GM19372 (cell line): ENCODE data around the gene OR1I1.
"Not testable (repeated sequence)": the region's sequence is repeated elsewhere in the genome, so short reads cannot be mapped to it uniquely, and the experiment has no call there.

ENCODE experiments used
- ATAC-seq: cut with Tn5 transposase; IDR thresholded peaks from one replicate; pipeline ENCODE4 v1.9.1; 2021; ENCODE audit warnings: mild to moderate bottlenecking, low read depth, moderate library complexity; ENCODE audit not compliant: unreplicated experiment

OR1I1 gene, protein sequence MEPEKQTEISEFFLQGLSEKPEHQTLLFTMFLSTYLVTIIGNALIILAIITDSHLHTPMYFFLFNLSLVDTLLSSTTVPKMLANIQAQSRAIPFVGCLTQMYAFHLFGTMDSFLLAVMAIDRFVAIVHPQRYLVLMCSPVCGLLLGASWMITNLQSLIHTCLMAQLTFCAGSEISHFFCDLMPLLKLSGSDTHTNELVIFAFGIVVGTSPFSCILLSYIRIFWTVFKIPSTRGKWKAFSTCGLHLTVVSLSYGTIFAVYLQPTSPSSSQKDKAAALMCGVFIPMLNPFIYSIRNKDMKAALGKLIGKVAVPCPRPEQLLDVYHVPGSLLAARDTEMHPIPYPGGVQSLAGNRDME

DNA sequence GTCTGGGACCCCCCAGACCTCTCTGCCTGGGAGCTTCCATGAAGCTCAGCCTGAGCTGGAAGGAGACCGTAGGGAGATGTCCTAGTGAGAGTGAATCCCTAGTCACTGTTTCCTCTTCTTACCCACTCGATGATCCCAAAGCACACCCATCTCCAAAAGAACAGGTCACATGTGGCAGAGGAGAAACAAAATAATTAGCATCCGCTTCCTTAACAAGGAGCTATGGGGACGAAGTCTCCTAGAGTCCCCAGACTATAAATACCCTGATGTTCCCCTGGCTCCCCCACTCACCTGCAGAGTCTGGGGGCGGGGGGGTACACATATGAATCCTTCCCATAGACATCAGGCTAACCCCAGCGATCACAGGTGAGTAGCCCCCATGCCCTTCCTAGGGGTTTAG lies at the start of gene OR1I1:
TSS of gene OR1I1 (plus strand) at position 301 of the 400 bp plus-strand sequence. CDS start 4,855 bp downstream, outside the sequence.
- no peak for ATAC-seq

DNA sequence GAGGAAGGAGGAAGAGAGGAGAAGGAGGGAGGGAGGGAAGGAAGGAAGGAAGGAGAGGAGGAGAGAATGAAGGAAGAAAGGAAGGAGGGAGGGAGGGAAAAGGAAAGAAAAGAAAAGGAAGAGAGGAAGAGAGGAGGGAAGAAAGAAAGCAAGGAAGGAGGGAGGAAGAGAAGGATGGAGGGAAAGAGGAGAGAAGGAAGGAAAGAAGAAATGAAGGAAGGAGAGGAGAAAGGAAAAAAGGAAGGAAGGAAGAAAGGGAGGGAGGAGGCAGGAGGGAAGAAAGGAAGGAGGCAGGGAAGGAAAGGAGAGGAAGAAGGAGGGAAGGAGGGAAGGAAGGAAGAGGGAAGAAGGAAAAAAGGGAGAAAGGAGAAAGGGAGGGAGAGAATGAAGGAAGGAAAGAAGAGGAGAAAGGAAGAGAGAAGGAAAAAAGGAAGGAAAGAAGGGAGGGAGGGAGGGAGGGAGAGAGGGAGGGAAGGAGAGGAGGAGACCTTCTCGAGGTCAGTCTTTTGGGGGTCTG lies 46.2 kb upstream of the OR1I1 start:
- ATAC-seq = no peak

DNA sequence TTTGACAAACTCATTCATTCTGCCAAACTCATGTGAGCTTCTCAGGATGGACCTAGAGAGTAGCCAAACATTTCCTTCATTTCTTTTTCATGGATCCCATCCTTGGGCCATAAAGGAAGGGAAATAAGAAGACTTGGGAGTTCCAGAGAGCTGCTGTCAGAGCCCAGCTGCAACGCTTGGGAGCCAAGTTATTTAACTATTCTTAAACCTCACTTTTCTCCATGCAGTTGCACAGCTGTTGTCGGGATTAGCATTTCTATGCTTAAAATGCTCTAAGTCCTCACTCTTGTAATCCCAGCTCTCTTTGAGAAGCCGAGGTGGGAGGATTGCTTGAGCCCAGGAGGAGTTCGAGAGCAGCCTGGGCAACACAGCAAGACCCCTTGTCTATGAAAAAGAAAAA lies 44.4 kb upstream of the OR1I1 start:
- no peak for ATAC-seq

DNA sequence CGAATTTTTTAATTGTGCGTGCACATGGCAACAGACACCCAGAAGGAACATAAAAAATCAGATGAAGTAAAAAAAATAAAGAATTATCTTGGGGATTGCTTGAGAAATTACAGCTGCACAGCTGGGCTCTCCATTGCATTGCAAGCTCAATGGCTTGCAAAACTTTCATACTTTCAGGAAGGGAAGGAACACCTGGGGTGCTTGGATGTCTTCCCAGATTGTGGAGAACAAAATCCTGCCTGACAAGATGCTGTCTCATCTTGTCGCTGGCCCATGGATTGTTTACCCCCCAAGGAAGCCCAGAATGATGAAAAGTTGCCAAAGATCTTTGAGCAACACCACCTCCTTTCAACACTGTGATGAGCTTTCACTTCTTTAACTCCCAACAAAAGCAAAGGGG lies 43.7 kb upstream of the OR1I1 start:
- ATAC-seq = no peak

DNA sequence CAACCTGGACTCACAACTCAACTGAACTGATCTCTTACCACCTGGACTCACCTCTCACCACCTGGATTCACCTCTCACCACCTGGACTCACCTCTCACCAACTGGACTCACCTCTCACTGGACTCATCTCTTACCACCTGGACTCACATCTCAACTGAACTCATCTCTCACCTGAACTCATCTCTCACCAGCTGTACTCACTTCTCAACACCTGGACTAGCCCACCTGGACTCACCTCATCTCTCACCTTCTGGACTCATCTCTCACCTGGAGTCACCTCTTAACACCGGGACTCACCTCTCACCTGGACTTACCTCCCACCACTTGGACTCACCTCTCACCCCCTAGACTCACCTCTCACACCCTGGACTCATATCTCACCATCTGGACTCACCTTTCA lies 40.0 kb upstream of the OR1I1 start:
- ATAC-seq = no peak

DNA sequence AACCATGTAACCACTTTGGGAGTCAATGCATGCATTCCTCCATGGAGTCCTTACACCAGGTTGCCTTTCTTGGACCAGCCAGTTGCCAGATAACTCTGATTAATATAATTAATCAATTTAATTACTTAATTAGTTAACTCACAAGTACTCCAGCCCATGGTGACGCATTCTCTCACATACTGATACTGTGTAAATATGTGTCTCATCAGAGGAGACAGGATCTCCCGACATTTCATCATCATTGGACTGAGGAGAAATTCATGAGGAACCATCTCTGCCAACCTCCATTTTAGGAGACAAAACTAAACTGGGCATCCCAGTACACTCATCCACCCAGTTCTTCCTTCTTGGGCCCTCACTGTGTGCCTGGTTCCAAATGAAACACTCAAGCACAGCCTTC lies 39.2 kb upstream of the OR1I1 start:
- ATAC-seq = no peak

DNA sequence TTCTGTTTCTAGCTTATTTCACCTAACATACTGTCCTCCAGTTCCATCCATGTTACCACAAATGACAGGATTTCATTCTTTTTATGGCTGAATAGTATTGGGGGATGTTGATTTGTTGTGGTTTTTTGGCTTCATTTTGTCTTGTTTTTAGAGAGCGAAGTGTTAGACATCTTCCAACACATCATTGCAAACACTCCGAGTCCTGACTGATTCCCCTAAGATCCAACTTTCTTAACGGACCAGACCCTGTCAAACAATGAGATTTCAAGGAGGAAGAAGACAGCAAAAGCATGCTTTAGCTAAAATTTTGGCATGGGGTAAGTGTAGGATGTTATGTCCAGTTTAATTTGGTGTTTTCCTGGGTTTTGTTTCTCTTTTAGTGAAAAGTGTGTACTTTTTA lies 36.5 kb upstream of the OR1I1 start:
- ATAC-seq = no peak

DNA sequence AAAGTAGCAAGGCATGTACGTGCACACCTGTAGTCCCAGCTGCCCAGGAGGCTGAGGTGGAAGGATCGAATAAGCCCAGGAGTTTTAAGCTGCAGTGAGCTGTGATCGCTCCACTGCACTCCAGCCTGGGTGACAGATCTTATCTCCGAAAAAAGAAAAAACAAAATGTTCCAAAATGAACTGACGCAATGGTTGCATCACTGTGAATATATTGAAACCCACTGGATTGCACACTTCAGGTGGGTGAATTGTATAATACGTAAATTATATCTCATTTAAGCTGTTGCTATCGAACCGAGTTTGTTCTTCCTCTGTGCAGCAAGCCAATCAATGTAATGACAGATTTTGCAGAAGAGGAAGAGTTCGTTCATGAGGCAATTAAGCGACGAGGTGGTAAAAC lies 34.3 kb upstream of the OR1I1 start:
- ATAC-seq = no peak

DNA sequence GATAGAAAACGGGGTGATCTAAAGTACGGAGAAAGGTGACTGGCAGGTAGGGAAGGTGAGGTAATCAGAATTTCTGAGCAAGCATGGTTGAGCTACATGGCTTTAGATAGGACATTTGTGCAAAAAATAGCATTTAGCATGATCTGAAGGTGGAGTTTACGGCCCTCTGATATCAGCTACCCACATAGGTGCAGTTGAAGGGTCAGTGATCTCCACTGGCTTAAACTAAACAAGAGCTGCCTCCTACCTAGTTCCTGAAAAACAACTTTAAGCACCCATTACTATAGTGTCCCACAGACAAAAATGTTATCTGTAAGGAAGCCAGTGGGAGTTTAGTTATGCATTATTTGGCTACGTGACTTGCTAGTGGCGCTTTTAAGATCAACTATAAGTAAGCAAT lies 33.9 kb upstream of the OR1I1 start:
- no peak for ATAC-seq

DNA sequence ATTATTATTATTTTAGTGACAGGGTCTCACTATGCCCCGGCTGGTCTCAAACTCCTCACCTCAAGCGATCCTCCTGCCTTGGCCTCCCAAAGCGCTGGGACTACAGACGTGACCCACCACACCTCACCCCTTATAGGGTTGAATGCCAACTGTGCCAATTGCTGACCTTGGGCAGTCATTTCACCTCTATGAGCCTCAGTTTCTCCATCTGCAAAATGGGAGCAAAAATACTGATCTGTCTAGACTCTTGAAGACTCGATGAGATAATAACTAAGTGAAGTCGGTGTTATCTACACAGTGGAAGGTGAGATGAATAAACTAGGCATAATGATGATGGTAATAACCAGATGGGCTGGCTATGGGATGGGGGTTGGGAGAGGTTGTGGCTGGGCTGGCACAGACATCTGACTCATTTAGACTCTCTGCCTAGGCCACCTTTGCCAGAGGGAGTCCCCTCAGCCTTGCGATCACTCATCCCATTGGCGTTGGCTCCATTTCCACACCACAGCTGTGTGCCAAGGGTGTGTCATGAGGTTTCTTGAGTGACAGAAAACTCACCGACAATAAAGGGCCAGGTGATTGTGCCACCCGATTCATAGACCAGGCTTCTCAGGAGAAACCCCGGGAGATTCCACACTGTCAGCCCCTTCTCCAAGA lies 33.0 kb upstream of the OR1I1 start, which contains the start of gene CASP14:
TSS of gene CASP14 (plus strand) at position 596 of the 657 bp plus-strand sequence. CDS start 2,772 bp downstream, outside the sequence.
- ATAC-seq = no peak

DNA sequence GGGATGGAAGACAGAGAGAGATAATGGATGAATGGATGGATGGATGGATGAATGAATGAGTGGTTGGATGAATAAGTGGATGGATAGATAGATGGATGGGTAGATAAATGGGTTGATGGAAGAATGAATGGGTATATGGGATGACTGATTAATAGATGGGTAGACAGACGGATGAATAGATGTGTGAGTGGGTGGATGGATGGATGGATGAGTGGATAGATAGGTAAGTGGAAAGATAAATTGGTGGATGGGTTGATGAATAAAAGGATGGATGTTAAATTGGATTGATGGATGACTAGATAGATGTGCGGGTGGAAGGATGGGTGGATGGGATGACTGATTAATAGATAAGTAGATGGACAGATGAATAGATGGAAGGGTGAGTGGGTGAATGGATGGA lies 31.4 kb upstream of the OR1I1 start:
- no peak for ATAC-seq

DNA sequence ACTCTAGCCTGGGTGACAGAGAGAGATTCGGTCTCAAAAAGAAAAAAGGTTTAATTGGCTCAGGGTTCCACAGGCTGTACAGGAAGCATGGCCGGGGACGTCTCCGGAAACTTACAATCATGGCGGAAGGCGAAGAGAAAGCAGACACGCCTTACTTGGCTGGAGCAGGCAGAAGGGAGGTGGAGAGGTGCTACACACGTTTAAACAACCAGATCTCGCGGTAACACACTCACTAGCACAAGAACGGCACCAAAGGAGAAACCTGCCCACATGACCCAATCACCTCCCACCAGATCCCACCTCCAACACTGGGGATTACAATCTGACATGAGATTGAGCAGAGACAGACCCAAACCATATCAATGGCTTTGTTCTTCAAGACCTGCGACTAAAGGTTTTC lies 20.0 kb upstream of the OR1I1 start:
- ATAC-seq = no peak

DNA sequence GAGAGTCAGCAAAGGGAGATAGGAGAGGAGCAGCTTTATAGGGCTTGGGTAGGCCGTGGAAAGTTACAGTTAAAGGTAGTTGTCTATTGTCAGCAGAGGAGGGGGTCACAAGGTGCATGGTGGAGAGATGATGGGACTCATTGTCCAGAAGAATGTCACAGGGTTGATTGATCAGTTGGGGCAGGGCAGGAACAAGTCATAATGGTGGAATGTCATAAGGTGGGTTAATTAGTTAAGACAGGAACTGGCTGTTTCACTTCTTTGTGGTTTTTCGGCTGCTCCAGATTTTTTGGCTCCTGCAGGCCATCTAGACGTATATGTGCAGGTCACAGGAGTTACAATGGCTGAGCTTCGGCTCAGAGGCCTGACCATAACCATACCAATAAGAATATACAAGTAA lies 11.6 kb upstream of the OR1I1 start:
- ATAC-seq = not testable (repeated sequence)

DNA sequence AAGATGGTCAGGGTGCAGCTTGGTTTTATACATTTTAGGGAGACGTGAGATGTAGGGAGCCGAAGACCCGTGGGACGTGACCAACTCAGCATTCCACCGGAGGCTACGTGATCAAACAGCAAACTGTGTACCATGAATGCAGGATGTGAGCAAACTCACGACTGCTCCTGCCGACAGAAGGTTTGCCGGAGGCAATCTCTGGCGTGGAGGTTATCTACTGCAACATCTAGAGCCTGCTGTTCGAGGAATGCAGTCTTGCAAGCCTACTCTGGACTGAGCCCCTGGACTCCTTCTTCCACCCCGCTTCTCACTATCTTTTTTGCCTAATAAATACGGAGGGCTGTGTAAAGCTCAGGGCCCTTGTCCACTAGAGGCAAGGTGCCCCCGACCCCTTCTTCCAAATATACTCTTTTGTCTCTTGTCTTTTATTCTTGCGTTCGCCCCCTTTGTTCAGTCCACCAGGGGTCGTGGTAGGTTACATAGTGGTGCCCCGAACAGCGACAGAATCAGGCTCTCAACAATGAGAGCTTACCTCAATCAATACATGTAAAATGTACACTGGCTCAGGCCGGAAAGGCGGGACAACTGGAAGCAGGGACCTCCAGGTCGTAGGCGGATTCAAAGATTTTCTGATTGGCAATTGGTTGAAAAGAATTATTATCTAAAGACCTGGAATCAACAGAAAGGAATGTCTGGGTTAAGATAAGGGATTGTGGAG lies 8.9 kb upstream of the OR1I1 start:
- ATAC-seq = no peak

DNA sequence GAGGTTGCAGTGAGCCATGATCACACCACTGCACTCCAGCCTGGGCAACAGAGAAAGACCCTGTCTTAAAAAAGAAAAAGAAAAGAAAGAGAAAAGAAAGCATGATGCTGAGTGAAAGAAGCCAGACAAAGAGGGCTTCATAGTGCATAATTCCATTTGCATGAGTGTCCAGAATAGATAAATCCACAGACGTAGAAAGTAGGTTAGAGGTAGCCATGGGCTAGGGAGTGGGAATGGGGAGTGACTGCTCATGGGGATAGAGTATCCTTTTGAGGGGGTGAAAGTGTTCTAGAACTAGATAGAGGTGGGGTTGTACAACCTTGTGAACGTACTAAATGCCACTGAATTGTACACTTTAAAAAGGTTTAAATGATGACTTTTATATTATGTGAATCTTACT lies 7.6 kb upstream of the OR1I1 start:
- no peak for ATAC-seq

DNA sequence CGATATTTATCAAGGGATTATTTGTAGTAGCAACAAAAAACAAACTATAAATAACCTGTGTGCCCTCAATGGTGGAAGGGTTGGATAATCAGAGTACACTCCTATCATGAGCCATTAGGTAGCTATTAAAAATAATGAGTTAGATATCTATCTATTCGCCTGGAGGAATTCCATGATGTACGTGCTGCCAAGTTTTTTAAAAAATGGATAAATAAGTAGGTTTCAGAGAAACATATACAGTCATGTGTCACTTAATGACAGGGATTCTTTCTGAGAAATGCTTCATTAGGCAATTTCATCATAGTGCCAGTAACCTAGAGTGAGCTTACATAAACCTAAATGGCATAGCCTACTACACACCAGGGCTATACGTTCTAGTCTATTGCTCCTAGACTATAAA lies 6.2 kb upstream of the OR1I1 start:
- ATAC-seq = no peak

DNA sequence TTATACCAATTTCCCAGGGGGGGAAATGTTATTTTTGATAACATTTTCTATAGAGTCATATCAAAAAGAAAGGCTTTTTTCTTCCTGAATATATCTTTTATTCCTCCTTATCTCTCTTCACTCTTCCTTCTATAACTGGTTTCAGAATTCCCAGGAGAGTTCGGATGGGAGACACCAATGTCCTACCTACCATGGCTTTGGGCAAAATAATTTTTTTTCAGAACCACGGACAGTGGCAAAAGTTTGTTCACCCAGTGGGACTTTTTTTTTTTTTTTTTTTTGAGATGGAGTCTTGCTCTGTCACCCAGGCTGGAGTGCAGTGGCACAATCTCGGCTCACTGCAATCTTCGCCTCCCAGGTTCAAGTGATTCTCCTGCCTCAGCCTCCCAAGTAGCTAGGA lies 2.0 kb upstream of the OR1I1 start:
- not testable (repeated sequence) for ATAC-seq

DNA sequence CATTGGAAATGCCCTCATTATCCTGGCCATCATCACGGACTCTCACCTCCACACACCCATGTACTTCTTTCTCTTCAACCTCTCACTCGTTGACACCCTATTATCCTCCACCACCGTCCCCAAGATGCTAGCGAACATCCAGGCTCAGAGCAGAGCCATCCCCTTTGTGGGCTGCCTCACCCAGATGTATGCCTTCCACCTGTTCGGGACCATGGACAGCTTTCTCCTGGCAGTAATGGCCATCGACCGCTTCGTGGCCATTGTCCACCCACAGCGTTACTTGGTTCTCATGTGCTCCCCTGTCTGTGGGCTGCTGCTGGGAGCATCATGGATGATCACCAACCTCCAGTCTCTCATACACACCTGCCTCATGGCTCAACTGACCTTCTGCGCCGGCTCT lies 5.2 kb downstream of the OR1I1 start:
- no peak for ATAC-seq

DNA sequence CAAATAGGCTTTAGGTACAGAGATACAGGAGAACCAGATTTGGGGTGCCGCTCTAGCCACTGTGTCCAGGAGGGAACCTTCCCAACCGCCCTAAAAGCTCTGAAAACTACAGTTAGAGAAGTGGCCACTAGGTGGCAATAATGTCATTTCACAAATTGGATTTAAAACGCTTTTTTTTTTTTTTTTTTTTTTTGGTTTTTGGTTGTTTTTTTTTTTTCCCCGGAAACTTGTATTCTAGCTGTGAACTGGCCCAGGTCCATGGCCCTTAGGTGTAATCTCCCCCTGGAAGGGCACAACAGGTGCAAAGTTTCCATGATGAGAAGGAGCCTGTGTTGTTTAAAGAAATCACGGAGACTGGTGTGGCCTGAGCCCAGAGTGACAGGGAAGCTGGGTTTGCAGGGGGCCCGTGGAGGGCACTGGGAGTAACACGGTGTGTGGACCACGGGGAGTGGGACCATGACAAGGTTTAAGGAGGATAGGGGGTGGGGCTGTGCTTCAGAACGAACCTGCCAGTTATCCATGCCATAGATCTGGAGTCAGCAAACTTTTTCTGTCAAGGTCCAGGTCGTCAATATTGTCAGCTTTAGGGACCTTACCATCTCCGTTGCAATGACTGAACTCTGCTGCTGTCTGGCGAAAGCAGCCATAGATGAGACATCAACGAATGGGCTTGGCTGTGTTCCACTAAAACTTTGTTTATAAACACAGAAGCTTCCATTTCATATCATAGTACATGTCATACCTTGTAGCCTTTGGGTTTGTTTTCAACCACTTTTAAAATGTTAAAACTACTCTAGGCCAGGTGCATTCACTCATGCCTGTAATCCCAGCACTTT lies 10.1 kb downstream of the OR1I1 start:
- ATAC-seq = no peak

DNA sequence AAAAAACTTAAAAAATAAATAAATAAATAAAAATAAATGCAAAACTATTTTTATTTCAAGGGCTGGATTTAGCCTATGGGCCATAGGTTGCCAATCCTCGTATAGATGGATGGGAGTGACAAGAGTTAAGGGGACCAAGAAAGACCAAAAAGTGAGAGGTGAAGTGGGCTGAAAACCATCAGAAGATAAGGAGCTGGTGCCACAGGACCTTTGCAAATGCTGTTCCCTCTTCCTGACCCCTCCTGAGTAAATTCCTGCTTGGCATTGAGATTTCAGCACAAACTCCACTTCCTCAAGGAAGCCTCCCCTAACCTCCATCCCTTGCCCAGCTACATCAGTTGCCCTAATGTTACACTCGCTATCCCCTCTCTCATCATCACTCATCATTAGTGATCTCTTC lies 11.0 kb downstream of the OR1I1 start:
- no peak for ATAC-seq
